NOMO-1 treated with DMSO at 0.1 percent for 48 hours (cell line): ENCODE measurements around the gene MRPL14.

Source experiments
- DNase-seq: peaks from one replicate; lab custom pipeline; 2025; ENCODE audit not compliant: unreplicated experiment; lab: John Stamatoyannopoulos, UW

The MRPL14 gene

GRCh38 chr6:44081753-44082152 is 45.5 kb downstream of the MRPL14 start:
- DNase-seq: no peak

- DNase-seq: no peak
These were observed 46.4 kb downstream of the MRPL14 start for GRCh38 chr6:44080561-44081521.

GRCh38 chr6:44079672-44080071 is 47.6 kb downstream of the MRPL14 start:
- no peak for DNase-seq

- DNase-seq: no peak
These were observed 48.2 kb downstream of the MRPL14 start for GRCh38 chr6:44078827-44079671.

- DNase-seq: no peak
These were observed 48.9 kb downstream of the MRPL14 start for GRCh38 chr6:44078219-44078826.

- no peak for DNase-seq
These were observed 49.9 kb downstream of the MRPL14 start for GRCh38 chr6:44077214-44077946.

- DNase-seq: no peak
These were observed 50.7 kb downstream of the MRPL14 start for GRCh38 chr6:44076356-44077213.

GRCh38 chr6:44075647-44076355 is 51.5 kb downstream of the MRPL14 start:
- no peak for DNase-seq

GRCh38 chr6:44074813-44075646 is 52.2 kb downstream of the MRPL14 start:
- no peak for DNase-seq

GRCh38 chr6:44074439-44074812 is 52.8 kb downstream of the MRPL14 start:
- no peak for DNase-seq

- DNase-seq: no peak
These were observed 53.4 kb downstream of the MRPL14 start for GRCh38 chr6:44073612-44074438.

- DNase-seq: no peak
These were observed 54.2 kb downstream of the MRPL14 start for GRCh38 chr6:44072959-44073611.

GRCh38 chr6:44072452-44072958 is 54.7 kb downstream of the MRPL14 start:
- no peak for DNase-seq

- no peak for DNase-seq
These were observed 55.4 kb downstream of the MRPL14 start for GRCh38 chr6:44071670-44072451.

- no peak for DNase-seq
These were observed 58.5 kb downstream of the MRPL14 start for GRCh38 chr6:44068607-44069296.
